ENCODE results near the gene UVRAG. TPM values are rescaled to one million over a fixed set of nuclear protein-coding genes. Genes with fewer than 3 reads are reported as not detected.

Gene UVRAG
- total and polyA plus RNA-seq, 4 donors = 4.4 to 15.1 (median 10.0) TPM

DNA sequence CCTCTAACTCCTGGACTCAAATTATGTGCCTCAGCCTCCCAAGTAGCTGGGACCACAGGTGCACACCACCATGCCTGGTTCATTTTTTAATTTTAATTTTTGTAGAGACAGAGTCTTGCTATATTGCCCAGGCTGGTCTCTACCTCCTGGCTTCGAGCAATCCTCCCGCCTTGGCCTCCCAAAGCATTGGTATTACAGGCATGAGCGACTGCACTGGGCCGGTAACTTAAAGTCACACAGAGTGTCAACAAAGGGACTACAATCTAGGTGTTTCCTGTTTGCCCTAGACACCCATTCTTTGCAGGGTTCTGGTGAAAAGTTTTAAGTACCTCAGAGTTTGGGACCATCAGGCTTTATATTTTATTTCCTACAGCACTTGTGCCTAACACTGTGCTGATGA, 8.4 kb downstream of the UVRAG start (continued):
- TF ChIP-seq, protein P1, sequence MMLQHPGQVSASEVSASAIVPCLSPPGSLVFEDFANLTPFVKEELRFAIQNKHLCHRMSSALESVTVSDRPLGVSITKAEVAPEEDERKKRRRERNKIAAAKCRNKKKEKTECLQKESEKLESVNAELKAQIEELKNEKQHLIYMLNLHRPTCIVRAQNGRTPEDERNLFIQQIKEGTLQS (IDR thresholded peaks at IDR 0.05) = no peak
- TF ChIP-seq NR2F2 (IDR thresholded peaks at IDR 0.05) = no peak
- TF ChIP-seq, protein P2, sequence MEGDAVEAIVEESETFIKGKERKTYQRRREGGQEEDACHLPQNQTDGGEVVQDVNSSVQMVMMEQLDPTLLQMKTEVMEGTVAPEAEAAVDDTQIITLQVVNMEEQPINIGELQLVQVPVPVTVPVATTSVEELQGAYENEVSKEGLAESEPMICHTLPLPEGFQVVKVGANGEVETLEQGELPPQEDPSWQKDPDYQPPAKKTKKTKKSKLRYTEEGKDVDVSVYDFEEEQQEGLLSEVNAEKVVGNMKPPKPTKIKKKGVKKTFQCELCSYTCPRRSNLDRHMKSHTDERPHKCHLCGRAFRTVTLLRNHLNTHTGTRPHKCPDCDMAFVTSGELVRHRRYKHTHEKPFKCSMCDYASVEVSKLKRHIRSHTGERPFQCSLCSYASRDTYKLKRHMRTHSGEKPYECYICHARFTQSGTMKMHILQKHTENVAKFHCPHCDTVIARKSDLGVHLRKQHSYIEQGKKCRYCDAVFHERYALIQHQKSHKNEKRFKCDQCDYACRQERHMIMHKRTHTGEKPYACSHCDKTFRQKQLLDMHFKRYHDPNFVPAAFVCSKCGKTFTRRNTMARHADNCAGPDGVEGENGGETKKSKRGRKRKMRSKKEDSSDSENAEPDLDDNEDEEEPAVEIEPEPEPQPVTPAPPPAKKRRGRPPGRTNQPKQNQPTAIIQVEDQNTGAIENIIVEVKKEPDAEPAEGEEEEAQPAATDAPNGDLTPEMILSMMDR (IDR thresholded peaks at IDR 0.05; ENCODE audit: low read depth, low read length, missing input control) = no peak
- TF ChIP-seq FOXA1 (IDR thresholded peaks at IDR 0.05) = no peak
- TF ChIP-seq MAX (IDR thresholded peaks at IDR 0.05) = no peak

- DNase-seq (ENCODE audit: low spot score) = no peak
- H3K4me1 ChIP-seq (ENCODE audit: control insufficient read depth in 4 of 4, insufficient read depth in 4 of 4, low read length in 3 of 4) = peaks cover 0 to 9% (median 5%) of the 10 kb centered on the region in 4 donors
- no peaks in the 10 kb centered on the region for H3K27me3 ChIP-seq (ENCODE audit: control insufficient read depth in 4 of 4, insufficient read depth in 4 of 4, low read length in 3 of 4)
- H3K27ac ChIP-seq (ENCODE audit: low read depth in 1 of 2, low read length in 2 of 2) = peak overlapping the region in 1 of 2 donors; percentile 15
- WGBS = 36% methylated on average over 4 of the region's 4 CpGs
- H3K9me3 ChIP-seq (ENCODE audit: control insufficient read depth in 4 of 4, low read length in 3 of 4) = no peaks in the 10 kb centered on the region
- H3K36me3 ChIP-seq (ENCODE audit: control insufficient read depth in 4 of 4, insufficient read depth in 3 of 4, low read depth in 1 of 4, low read length in 3 of 4) = peaks cover 0 to 2% (median 0%) of the 10 kb centered on the region in 4 donors
- H3K9ac ChIP-seq (ENCODE audit: low read depth in 1 of 2, low read length in 2 of 2) = peak overlapping the region in 1 of 2 donors; percentile 37
- H3K4me3 ChIP-seq (ENCODE audit: low read depth in 1 of 3, low read length in 3 of 3) = no peak overlapping the region
- TF ChIP-seq SP1 (IDR thresholded peaks at IDR 0.05) (no peak), EGR1 (IDR thresholded peaks at IDR 0.05; ENCODE audit: low read depth in 2 of 2) (no peak), NR2F2 (IDR thresholded peaks at IDR 0.05) (no peak), TAF1 (conservative IDR thresholded peaks at IDR 0.05) (no peak), HNF4A (conservative IDR thresholded peaks at IDR 0.05) (no peak), MAX (IDR thresholded peaks at IDR 0.05) (no peak), FOXA1 (IDR thresholded peaks at IDR 0.05) (no peak), RXRA (IDR thresholded peaks at IDR 0.05) (no peak)
- TF ChIP-seq, protein P2 (IDR thresholded peaks at IDR 0.05; ENCODE audit: low read depth, low read length, missing input control) = no peak
- TF ChIP-seq, protein P3, sequence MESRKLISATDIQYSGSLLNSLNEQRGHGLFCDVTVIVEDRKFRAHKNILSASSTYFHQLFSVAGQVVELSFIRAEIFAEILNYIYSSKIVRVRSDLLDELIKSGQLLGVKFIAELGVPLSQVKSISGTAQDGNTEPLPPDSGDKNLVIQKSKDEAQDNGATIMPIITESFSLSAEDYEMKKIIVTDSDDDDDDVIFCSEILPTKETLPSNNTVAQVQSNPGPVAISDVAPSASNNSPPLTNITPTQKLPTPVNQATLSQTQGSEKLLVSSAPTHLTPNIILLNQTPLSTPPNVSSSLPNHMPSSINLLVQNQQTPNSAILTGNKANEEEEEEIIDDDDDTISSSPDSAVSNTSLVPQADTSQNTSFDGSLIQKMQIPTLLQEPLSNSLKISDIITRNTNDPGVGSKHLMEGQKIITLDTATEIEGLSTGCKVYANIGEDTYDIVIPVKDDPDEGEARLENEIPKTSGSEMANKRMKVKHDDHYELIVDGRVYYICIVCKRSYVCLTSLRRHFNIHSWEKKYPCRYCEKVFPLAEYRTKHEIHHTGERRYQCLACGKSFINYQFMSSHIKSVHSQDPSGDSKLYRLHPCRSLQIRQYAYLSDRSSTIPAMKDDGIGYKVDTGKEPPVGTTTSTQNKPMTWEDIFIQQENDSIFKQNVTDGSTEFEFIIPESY (IDR thresholded peaks at IDR 0.05) = no peak
- TF ChIP-seq, protein P4, sequence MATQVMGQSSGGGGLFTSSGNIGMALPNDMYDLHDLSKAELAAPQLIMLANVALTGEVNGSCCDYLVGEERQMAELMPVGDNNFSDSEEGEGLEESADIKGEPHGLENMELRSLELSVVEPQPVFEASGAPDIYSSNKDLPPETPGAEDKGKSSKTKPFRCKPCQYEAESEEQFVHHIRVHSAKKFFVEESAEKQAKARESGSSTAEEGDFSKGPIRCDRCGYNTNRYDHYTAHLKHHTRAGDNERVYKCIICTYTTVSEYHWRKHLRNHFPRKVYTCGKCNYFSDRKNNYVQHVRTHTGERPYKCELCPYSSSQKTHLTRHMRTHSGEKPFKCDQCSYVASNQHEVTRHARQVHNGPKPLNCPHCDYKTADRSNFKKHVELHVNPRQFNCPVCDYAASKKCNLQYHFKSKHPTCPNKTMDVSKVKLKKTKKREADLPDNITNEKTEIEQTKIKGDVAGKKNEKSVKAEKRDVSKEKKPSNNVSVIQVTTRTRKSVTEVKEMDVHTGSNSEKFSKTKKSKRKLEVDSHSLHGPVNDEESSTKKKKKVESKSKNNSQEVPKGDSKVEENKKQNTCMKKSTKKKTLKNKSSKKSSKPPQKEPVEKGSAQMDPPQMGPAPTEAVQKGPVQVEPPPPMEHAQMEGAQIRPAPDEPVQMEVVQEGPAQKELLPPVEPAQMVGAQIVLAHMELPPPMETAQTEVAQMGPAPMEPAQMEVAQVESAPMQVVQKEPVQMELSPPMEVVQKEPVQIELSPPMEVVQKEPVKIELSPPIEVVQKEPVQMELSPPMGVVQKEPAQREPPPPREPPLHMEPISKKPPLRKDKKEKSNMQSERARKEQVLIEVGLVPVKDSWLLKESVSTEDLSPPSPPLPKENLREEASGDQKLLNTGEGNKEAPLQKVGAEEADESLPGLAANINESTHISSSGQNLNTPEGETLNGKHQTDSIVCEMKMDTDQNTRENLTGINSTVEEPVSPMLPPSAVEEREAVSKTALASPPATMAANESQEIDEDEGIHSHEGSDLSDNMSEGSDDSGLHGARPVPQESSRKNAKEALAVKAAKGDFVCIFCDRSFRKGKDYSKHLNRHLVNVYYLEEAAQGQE (IDR thresholded peaks at IDR 0.05) = no peak
- TF ChIP-seq, protein P1 (IDR thresholded peaks at IDR 0.05) = no peak
Observed at GRCh38 chr11:75823946-75824345, 8.9 kb downstream of the UVRAG start.
